ENCODE data around the gene BMI1. TPM values are rescaled to one million over a fixed set of nuclear protein-coding genes. Genes with fewer than 3 reads are reported as not detected.

The BMI1 gene
- total and polyA plus RNA-seq, 8 donors: 14.9 to 228 (median 38.2) TPM

DNA sequence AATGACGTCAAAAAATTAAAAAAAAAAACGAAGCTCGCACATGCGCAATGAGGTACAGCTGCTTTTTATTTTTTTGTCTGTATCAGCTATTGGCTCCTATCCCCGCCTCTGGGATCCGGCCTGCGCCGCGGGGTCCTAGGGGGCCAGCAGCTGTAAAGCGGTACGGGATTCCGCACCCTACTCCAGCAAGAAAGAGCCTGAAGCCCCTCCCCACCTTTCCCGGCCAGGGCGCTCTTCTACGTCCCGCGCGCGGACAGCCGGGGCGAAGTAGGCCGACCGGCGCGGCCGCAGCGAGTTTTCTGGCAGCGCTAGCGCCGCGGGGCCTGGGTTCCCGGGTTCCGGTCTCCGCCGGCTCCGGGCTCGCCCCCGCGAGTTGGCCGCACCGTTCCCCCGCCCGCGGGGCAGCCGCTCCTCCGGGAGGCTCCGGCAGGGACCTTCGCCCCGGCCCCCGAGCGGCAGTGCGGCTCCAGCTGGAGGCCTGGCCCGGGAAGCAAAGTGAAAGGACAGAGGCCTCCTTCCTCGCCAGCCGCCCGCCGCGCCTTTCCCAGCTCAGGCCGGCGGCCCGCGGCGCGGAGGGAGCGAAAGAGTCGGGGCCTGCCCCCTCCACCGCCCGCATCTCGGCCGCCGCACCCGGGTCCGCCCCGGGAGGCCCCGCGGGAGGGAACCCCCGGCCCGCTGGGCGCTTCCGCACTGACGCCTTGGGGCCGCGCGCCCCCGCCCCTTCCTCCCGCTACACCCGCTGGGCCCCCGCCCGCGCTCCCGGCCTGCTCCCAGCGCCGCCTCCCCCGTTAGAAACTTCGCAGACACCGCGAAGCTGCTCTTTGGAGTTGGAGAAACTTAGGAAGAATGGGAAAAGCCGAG is 19.7 kb downstream of the BMI1 start:
- Histone ChIP-seq H3K4me3 (peak overlapping the region; percentile 61 to 83 (median 75)), H3K27me3 (peaks cover 48 to 91% (median 76%) of the 10 kb centered on the region in 3 donors), H3K36me3 (no peaks in the 10 kb centered on the region), H3K27ac (peak overlapping the region; percentile 93 to 98 (median 94)), H3K9me3 (peaks cover 0 to 14% (median 3%) of the 10 kb centered on the region in 4 donors), H3K4me1 (peaks cover 18 to 39% (median 32%) of the 10 kb centered on the region in 4 donors)
- peak; percentile 57 to 92 for DNase-seq
- intact Hi-C loops (cut with DNase I; ENCODE audit: low total_unique reads): no loop called here
- WGBS, 5 donors: 0 to 1% (median 0%) methylated on average over 34 to 98 of the region's 98 CpGs
- TF ChIP-seq POLR2AphosphoS5 (IDR thresholded peaks at IDR 0.05): peak in 2 of 3 donors; percentile 58 to 66
- TF ChIP-seq, protein P1, sequence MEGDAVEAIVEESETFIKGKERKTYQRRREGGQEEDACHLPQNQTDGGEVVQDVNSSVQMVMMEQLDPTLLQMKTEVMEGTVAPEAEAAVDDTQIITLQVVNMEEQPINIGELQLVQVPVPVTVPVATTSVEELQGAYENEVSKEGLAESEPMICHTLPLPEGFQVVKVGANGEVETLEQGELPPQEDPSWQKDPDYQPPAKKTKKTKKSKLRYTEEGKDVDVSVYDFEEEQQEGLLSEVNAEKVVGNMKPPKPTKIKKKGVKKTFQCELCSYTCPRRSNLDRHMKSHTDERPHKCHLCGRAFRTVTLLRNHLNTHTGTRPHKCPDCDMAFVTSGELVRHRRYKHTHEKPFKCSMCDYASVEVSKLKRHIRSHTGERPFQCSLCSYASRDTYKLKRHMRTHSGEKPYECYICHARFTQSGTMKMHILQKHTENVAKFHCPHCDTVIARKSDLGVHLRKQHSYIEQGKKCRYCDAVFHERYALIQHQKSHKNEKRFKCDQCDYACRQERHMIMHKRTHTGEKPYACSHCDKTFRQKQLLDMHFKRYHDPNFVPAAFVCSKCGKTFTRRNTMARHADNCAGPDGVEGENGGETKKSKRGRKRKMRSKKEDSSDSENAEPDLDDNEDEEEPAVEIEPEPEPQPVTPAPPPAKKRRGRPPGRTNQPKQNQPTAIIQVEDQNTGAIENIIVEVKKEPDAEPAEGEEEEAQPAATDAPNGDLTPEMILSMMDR (IDR thresholded peaks at IDR 0.05): no peak
- no peak for TF ChIP-seq EP300 (IDR thresholded peaks at IDR 0.05)
- TF ChIP-seq POLR2A (IDR thresholded peaks at IDR 0.05): peak in 1 of 4 donors; percentile 35

DNA sequence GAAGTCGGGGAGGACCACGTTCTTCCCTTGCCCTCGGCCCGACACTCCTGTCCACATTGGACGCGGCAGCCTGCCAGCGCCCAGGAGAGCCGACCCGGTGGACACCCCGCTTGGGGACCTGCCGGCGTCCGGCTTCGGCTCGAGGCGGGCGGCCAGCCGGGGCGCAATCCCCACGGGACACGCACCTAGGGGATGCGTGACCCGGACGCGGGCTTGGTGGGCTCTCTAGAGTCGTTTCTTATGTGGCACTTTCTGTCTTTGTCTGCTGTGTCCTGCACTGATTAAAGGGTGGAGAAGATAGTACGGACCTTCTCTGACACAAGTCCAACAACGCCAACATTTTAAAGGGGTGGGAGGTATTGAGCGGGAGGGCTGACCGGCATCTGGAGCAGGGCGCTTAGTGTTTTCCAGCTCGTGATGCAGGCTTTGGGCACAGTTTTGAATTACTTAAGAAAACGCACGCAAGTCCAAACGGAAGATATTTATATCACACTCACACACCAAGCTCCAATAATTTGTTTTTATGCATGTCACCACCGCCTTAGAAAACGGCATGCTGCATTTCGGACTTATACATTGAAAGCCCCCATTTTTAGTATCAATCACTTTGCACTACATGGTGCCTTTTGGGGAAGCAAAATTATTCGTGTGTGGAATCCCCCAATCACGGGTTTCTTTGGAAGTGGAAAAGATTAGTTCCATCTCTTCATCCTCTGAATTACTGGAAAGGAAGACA is 20.5 kb downstream of the BMI1 start:
- TF ChIP-seq EP300 (IDR thresholded peaks at IDR 0.05) (no peak), POLR2A (IDR thresholded peaks at IDR 0.05) (no peak)
- H3K27ac ChIP-seq: peak overlapping the region; percentile 93 to 98 (median 94)
- peak in 1 of 2 donors; percentile 61 for DNase-seq
- peak overlapping the region; percentile 61 to 83 (median 75) for H3K4me3 ChIP-seq
- no peaks in the 10 kb centered on the region for H3K36me3 ChIP-seq
- intact Hi-C loops (cut with DNase I; ENCODE audit: low total_unique reads): no loop called here
- peaks cover 49 to 91% (median 74%) of the 10 kb centered on the region in 3 donors for H3K27me3 ChIP-seq
- peaks cover 10 to 34% (median 25%) of the 10 kb centered on the region in 4 donors for H3K4me1 ChIP-seq
- WGBS, 5 donors: 4 to 5% (median 4%) methylated on average over 27 to 40 of the region's 40 CpGs
- peaks cover 0 to 19% (median 6%) of the 10 kb centered on the region in 4 donors for H3K9me3 ChIP-seq

DNA sequence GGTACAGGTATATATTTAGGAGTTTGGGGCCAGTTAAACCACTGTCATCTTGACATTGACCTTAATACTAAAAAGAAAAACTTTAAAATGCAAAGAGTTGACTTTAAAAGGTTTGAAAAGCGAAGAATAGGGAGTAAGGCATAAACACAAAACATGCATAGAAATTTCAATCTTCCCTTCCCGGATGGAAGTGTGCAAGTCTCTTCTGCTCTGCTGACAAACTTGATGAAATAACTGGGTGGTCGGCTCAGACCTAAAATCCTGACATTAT is 21.0 kb downstream of the BMI1 start:
- H3K4me3 ChIP-seq: no peak overlapping the region
- H3K4me1 ChIP-seq: peaks cover 5 to 29% (median 20%) of the 10 kb centered on the region in 4 donors
- intact Hi-C loops (cut with DNase I; ENCODE audit: low total_unique reads): no loop called here
- DNase-seq: no peak
- 41 to 56% (median 43%) methylated on average over 3 of the region's 3 CpGs for WGBS, 5 donors
- H3K36me3 ChIP-seq: no peaks in the 10 kb centered on the region
- H3K27ac ChIP-seq: no peak overlapping the region
- TF ChIP-seq POLR2A (IDR thresholded peaks at IDR 0.05) (no peak), EP300 (IDR thresholded peaks at IDR 0.05) (no peak), POLR2AphosphoS5 (IDR thresholded peaks at IDR 0.05) (no peak)
- TF ChIP-seq, protein P1 (IDR thresholded peaks at IDR 0.05): no peak
- H3K27me3 ChIP-seq: peaks cover 44 to 91% (median 72%) of the 10 kb centered on the region in 3 donors
- H3K9me3 ChIP-seq: peaks cover 0 to 15% (median 6%) of the 10 kb centered on the region in 4 donors

DNA sequence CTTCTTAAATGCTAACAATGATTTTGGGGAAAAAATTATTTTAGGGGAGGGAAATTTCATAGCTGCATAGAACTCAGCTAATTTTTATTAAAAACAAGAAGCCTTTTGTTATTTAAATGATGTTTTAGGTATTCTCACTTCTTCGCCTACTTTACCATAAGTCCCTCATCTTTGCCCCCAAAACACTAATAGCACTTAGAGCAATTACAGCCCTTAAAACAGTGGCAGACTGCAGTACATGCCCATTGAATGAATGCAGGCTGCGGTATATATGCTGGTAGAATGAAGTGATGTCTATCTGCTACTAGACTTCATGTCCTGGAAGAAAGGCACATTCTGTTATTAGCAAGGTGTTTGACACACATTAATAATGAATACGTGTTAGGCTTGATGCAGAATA is 21.5 kb downstream of the BMI1 start:
- no peak overlapping the region for H3K27ac ChIP-seq
- TF ChIP-seq POLR2A (IDR thresholded peaks at IDR 0.05): no peak
- no peak for TF ChIP-seq POLR2AphosphoS5 (IDR thresholded peaks at IDR 0.05)
- no peak for TF ChIP-seq EP300 (IDR thresholded peaks at IDR 0.05)
- TF ChIP-seq, protein P1 (IDR thresholded peaks at IDR 0.05): no peak
- no peak overlapping the region for H3K4me3 ChIP-seq
- intact Hi-C loops (cut with DNase I; ENCODE audit: low total_unique reads): no loop called here
- DNase-seq: no peak
- peaks cover 5 to 28% (median 17%) of the 10 kb centered on the region in 4 donors for H3K4me1 ChIP-seq
- WGBS, 5 donors: 36 to 53% (median 43%) methylated on average over 3 of the region's 3 CpGs
- peaks cover 0 to 14% (median 6%) of the 10 kb centered on the region in 4 donors for H3K9me3 ChIP-seq
- H3K36me3 ChIP-seq: no peaks in the 10 kb centered on the region
- H3K27me3 ChIP-seq: peaks cover 38 to 91% (median 71%) of the 10 kb centered on the region in 3 donors

All from stomach (tissue), 9 donors.